Motor neuron (in vitro differentiated cells): ENCODE data around the gene SCN10A. TPM values are rescaled to one million over a fixed set of nuclear protein-coding genes. Genes with fewer than 3 reads are reported as not detected.

Experiments used
- ATAC-seq, 8 experiments: fragments of 200-7000 bp; cut with Tn5 transposase; replicated peaks in 6 of 8; 2 replicates each; pipeline ENCODE4 v1.8.0; 2021; ENCODE audit warnings: mild to moderate bottlenecking in 8 of 8, moderate library complexity in 8 of 8
- H3K27ac ChIP-seq, 2 donors: fragments of 250-450 bp; sonication (Bioruptor Pico); 2 replicates each; pipeline ENCODE4 v1.9.0; 2021; ENCODE audit warnings: antibody characterized with exemption in 2 of 2, mild to moderate bottlenecking in 2 of 2, moderate library complexity in 1 of 2
- H3K4me1 ChIP-seq, 2 donors: fragments of 250-450 bp; sonication (Bioruptor Pico); replicated peaks in 1 of 2; 2 replicates each; pipeline ENCODE4 v1.6.1; 2021; ENCODE audit warnings: antibody characterized with exemption in 2 of 2, mild to moderate bottlenecking in 2 of 2, moderate library complexity in 1 of 2
- H3K4me3 ChIP-seq, 5 donors: fragments of 250-450 bp; sonication (Bioruptor Pico); 2 replicates each; pipeline ENCODE4 v1.9.0; 2021; ENCODE audit warnings: antibody characterized with exemption in 5 of 5, mild to moderate bottlenecking in 5 of 5, moderate library complexity in 4 of 5
- WGBS, 10 experiments: fragments of 450-650 bp; shearing (Covaris generic); methylation state at CpG; one replicate each; pipeline ENCODE4 v1.0.0; 2022; 5-methylcytosine and 5-hydroxymethylcytosine counted together
- in situ Hi-C, 9 experiments: fragments of 400-800 bp; cut with MboI; loops; one replicate each; pipeline ENCODE4 v1.15.0; 2021; ENCODE audit warnings: low sequenced_read_pairs in 9 of 9, low pct_unique_long_range_greater_than_20kb in 2 of 9; ENCODE audit not compliant: unreplicated experiment in 9 of 9
- total RNA-seq, 8 experiments: library from RNA; unstranded; fragments of 300-600 nt; gene quantifications; 2 replicates each; pipeline versions ENCODE4 v1.2.3 to v1.2.4, GENCODE V29; 2022

SCN10A gene
- total RNA-seq, 8 experiments from 2014 or later = 0.04 to 0.14 (median 0.05) TPM; not detected in 5

- Histone ChIP-seq H3K4me1 (no peaks in the 10 kb centered on the region), H3K27ac (no peak overlapping the region), H3K4me3 (no peak overlapping the region)
- ATAC-seq = no peak
- WGBS, 10 experiments = 24 to 82% (median 67%) methylated on average over 2 to 6 of the region's 7 CpGs; no CpG with 5 or more reads in 5 of the 10 experiments
- in situ Hi-C loops = loop anchor here in 1 of 9 experiments (25.0 kb wide), 1 partner anchor 261 kb away; no protein-coding TSS in a partner anchor
Observed at GRCh38 chr3:38726751-38727150, 89.3 kb downstream of the SCN10A start.

- 0 to 84% (median 40%) methylated on average over 1 to 5 of the region's 5 CpGs; no CpG with 5 or more reads in 1 of the 10 experiments for WGBS, 10 experiments
- Histone ChIP-seq H3K4me3 (no peak overlapping the region), H3K27ac (no peak overlapping the region), H3K4me1 (no peaks in the 10 kb centered on the region)
- in situ Hi-C loops = loop anchor here in 1 of 9 experiments (25.0 kb wide), 1 partner anchor 261 kb away; no protein-coding TSS in a partner anchor
- peak in 2 of 8 experiments; percentile 43 to 63 for ATAC-seq
Observed at GRCh38 chr3:38725726-38726419, 90.1 kb downstream of the SCN10A start.

- H3K27ac ChIP-seq = no peak overlapping the region
- no peak overlapping the region for H3K4me3 ChIP-seq
- H3K4me1 ChIP-seq = no peaks in the 10 kb centered on the region
- ATAC-seq = no peak
- 17 to 100% (median 88%) methylated on average over 1 to 2 of the region's 2 CpGs; no CpG with 5 or more reads in 3 of the 10 experiments for WGBS, 10 experiments
- in situ Hi-C loops = no loop called here
Observed at GRCh38 chr3:38724392-38724736, 91.7 kb downstream of the SCN10A start.

- Histone ChIP-seq H3K4me3 (no peak overlapping the region), H3K27ac (no peak overlapping the region), H3K4me1 (no peaks in the 10 kb centered on the region)
- in situ Hi-C loops = no loop called here
- ATAC-seq = peak in 3 of 8 experiments; percentile 28 to 80 (median 61)
- WGBS, 10 experiments = 9 to 80% (median 61%) methylated on average over 1 to 7 of the region's 16 CpGs; no CpG with 5 or more reads in 6 of the 10 experiments
Observed at GRCh38 chr3:38723569-38724391, 92.2 kb downstream of the SCN10A start.

GRCh38 chr3:38722781-38723568, 93.0 kb downstream of the SCN10A start:
- Histone ChIP-seq H3K27ac (no peak overlapping the region), H3K4me3 (no peak overlapping the region), H3K4me1 (no peaks in the 10 kb centered on the region)
- WGBS, 10 experiments = 0 to 83% (median 36%) methylated on average over 1 to 6 of the region's 12 CpGs; no CpG with 5 or more reads in 2 of the 10 experiments
- no peak for ATAC-seq
- in situ Hi-C loops = no loop called here

- in situ Hi-C loops = no loop called here
- no peak for ATAC-seq
- H3K4me1 ChIP-seq = no peaks in the 10 kb centered on the region
- no peak overlapping the region for H3K4me3 ChIP-seq
- 63 to 100% (median 90%) methylated on average over 1 to 5 of the region's 5 CpGs; no CpG with 5 or more reads in 3 of the 10 experiments for WGBS, 10 experiments
- H3K27ac ChIP-seq = no peak overlapping the region
Observed at GRCh38 chr3:38721207-38721772, 94.7 kb downstream of the SCN10A start.

GRCh38 chr3:38720465-38720864, 95.6 kb downstream of the SCN10A start:
- Histone ChIP-seq H3K27ac (no peak overlapping the region), H3K4me3 (no peak overlapping the region), H3K4me1 (no peaks in the 10 kb centered on the region)
- in situ Hi-C loops = no loop called here
- WGBS, 10 experiments = no CpG with 5 or more reads among the region's 4 CpGs
- no peak for ATAC-seq

GRCh38 chr3:38717355-38718240, 98.4 kb downstream of the SCN10A start:
- in situ Hi-C loops = no loop called here
- no peak overlapping the region for H3K4me3 ChIP-seq
- H3K27ac ChIP-seq = no peak overlapping the region
- peak in 2 of 8 experiments; percentile 57 to 69 for ATAC-seq
- WGBS, 10 experiments = 11 to 81% (median 65%) methylated on average over 1 to 4 of the region's 5 CpGs
- H3K4me1 ChIP-seq = no peaks in the 10 kb centered on the region

- Histone ChIP-seq H3K4me3 (no peak overlapping the region), H3K4me1 (no peaks in the 10 kb centered on the region), H3K27ac (no peak overlapping the region)
- 0 to 100% (median 56%) methylated on average over 1 to 2 of the region's 2 CpGs; no CpG with 5 or more reads in 1 of the 10 experiments for WGBS, 10 experiments
- ATAC-seq = no peak
- in situ Hi-C loops = no loop called here
Observed at GRCh38 chr3:38713121-38713520, 102.9 kb downstream of the SCN10A start.

- H3K27ac ChIP-seq = no peak overlapping the region
- H3K4me3 ChIP-seq = no peak overlapping the region
- no peaks in the 10 kb centered on the region for H3K4me1 ChIP-seq
- ATAC-seq = peak in 1 of 8 experiments; percentile 48
- in situ Hi-C loops = no loop called here
Observed at GRCh38 chr3:38711321-38711720, 104.7 kb downstream of the SCN10A start.

- in situ Hi-C loops = no loop called here
Observed at GRCh38 chr3:38707730-38708129, 108.3 kb downstream of the SCN10A start.

GRCh38 chr3:38706961-38707360, 109.1 kb downstream of the SCN10A start:
- in situ Hi-C loops = no loop called here
- 0 to 57% (median 20%) methylated on average over 1 to 2 of the region's 2 CpGs; no CpG with 5 or more reads in 5 of the 10 experiments for WGBS, 10 experiments
- ATAC-seq = no peak
- H3K4me1 ChIP-seq = no peaks in the 10 kb centered on the region
- H3K27ac ChIP-seq = no peak overlapping the region
- H3K4me3 ChIP-seq = no peak overlapping the region

More at GRCh38 chr3:38707730-38708129, 108.3 kb downstream of the SCN10A start:
- H3K27ac ChIP-seq = no peak overlapping the region
- 0 to 20% (median 13%) methylated on average over 1 of the region's 1 CpG; no CpG with 5 or more reads in 7 of the 10 experiments for WGBS, 10 experiments
- ATAC-seq = peak in 1 of 8 experiments; percentile 27
- no peak overlapping the region for H3K4me3 ChIP-seq
- no peaks in the 10 kb centered on the region for H3K4me1 ChIP-seq
